Motor neuron (in vitro differentiated cells): ENCODE measurements around the gene CARD8. TPM values are rescaled to one million over a fixed set of nuclear protein-coding genes. Genes with fewer than 3 reads are reported as not detected.

Experiments used
- total RNA-seq, 8 experiments: library from RNA; unstranded; fragments of 300-600 nt; gene quantifications; 2 replicates each; pipeline versions ENCODE4 v1.2.3 to v1.2.4, GENCODE V29; 2022

Gene CARD8
- total RNA-seq, 8 experiments from 2014 or later: 12.3 to 35.1 (median 16.8) TPM

Other genes with a start within 250 kb of the CARD8 start
- gene CABP5, start 211.8 kb downstream of the CARD8 start, total RNA-seq: under 1 TPM in 1 of 8 experiments, not detected in 7; 0.43 TPM
- 10 to 100 TPM in 4 of 8 experiments, 1 to 10 TPM in 4; 3.5 to 20.5 (median 8.9) TPM for gene PLA2G4C, start 145.1 kb downstream of the CARD8 start, total RNA-seq
- 10 to 100 TPM; 12.8 to 54.4 (median 24.0) TPM for gene LIG1, start 85.6 kb downstream of the CARD8 start, total RNA-seq
- 1 to 10 TPM; 1.1 to 3.9 (median 2.4) TPM for gene ZSWIM9, start 85.2 kb downstream of the CARD8 start, total RNA-seq
- 1 to 10 TPM in 6 of 8 experiments, under 1 TPM in 2; 0.15 to 6.4 (median 4.0) TPM for gene ZNF114, start 14.2 kb upstream of the CARD8 start, total RNA-seq
- gene EMP3, start 69.6 kb upstream of the CARD8 start, total RNA-seq: 100 to 1,000 TPM in 2 of 8 experiments, 10 to 100 TPM in 4, 1 to 10 TPM in 2; 5.3 to 382 (median 35.3) TPM
- gene TMEM143, start 108.0 kb upstream of the CARD8 start, total RNA-seq: 10 to 100 TPM in 1 of 8 experiments, 1 to 10 TPM in 7; 4.0 to 12.7 (median 7.9) TPM
- gene SYNGR4, start 108.5 kb upstream of the CARD8 start, total RNA-seq: 1 to 10 TPM in 1 of 8 experiments, not detected in 7; 1.4 TPM
- 100 to 1,000 TPM in 4 of 8 experiments, 10 to 100 TPM in 4; 79.6 to 120 (median 96.8) TPM for gene KDELR1, start 135.6 kb upstream of the CARD8 start, total RNA-seq
- gene GRIN2D, start 137.8 kb upstream of the CARD8 start, total RNA-seq: 1 to 10 TPM in 4 of 8 experiments, under 1 TPM in 4; 0.31 to 3.2 (median 1.2) TPM
- gene GRWD1, start 190.1 kb upstream of the CARD8 start, total RNA-seq: 10 to 100 TPM; 10.6 to 46.5 (median 21.8) TPM
- 1 to 10 TPM in 3 of 8 experiments, under 1 TPM in 5; 0.49 to 1.3 (median 0.86) TPM for gene KCNJ14, start 199.7 kb upstream of the CARD8 start, total RNA-seq
- gene CYTH2, start 213.5 kb upstream of the CARD8 start, total RNA-seq: 10 to 100 TPM; 17.3 to 84.5 (median 39.3) TPM